Retinal pigment epithelial cell (primary cell): ENCODE results near the gene LARGE1.

Experiments
- DNase-seq: peaks from one replicate; pipeline ENCODE4 v3.0.0-alpha.2; 2010; ENCODE audit warnings: low read depth
- H3K4me3 ChIP-seq: 2 replicates; pipeline ENCODE4 v1.5.1; 2011; ENCODE audit warnings: mild to moderate bottlenecking, low read length, control low read depth, moderate library complexity
- TF ChIP-seq, protein P1 (sequence below): conservative IDR thresholded peaks from 2 replicates; pipeline ENCODE4 v1.5.1; 2011; ENCODE audit warnings: low read depth, low read length, control low read depth, inconsistent platforms

LARGE1 gene

DNA sequence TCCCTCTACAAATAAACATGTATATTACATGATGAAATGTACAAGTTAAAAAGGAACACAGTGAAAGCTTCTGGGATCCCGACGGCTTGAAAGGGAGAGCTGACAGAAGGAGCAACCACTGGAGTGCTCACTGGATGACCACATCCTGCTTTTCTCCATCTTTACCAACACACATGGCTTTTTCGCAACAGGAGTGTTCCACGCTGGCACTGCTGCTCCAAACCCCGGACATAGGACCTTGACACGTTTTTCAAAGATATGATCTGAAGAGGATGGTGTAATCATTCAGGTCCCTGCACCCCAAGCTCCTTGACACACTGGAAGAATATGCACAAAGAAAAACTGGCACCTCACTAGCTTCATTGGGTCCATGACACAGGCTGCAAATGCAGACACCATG lies 121.9 kb downstream of the LARGE1 start:
- no peak overlapping the region for H3K4me3 ChIP-seq

DNA sequence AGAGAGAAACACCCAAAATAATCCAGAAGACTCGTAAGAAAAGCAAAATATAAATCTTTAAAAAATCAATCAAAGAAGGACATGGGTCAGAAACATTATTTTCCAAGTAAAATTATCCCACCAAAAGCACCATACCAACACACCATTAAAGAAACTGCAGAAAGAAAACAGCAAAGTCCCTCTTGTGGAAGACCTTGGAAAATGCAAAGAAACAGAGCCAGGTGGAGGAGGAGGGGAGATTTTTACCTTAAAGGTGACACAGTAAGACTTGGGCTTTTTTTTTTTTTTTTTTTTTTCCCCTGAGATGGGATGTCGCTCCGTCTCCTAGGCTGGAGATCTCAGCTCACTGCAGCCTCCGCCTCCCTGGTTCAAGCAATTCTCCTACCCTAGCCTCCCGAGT lies 123.8 kb downstream of the LARGE1 start:
- H3K4me3 ChIP-seq: no peak overlapping the region
- TF ChIP-seq, protein P1, sequence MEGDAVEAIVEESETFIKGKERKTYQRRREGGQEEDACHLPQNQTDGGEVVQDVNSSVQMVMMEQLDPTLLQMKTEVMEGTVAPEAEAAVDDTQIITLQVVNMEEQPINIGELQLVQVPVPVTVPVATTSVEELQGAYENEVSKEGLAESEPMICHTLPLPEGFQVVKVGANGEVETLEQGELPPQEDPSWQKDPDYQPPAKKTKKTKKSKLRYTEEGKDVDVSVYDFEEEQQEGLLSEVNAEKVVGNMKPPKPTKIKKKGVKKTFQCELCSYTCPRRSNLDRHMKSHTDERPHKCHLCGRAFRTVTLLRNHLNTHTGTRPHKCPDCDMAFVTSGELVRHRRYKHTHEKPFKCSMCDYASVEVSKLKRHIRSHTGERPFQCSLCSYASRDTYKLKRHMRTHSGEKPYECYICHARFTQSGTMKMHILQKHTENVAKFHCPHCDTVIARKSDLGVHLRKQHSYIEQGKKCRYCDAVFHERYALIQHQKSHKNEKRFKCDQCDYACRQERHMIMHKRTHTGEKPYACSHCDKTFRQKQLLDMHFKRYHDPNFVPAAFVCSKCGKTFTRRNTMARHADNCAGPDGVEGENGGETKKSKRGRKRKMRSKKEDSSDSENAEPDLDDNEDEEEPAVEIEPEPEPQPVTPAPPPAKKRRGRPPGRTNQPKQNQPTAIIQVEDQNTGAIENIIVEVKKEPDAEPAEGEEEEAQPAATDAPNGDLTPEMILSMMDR: no peak
- no peak for DNase-seq

More for the DNA sequence above, 121.9 kb downstream of the LARGE1 start:
- TF ChIP-seq, protein P1: no peak
- DNase-seq: no peak

DNA sequence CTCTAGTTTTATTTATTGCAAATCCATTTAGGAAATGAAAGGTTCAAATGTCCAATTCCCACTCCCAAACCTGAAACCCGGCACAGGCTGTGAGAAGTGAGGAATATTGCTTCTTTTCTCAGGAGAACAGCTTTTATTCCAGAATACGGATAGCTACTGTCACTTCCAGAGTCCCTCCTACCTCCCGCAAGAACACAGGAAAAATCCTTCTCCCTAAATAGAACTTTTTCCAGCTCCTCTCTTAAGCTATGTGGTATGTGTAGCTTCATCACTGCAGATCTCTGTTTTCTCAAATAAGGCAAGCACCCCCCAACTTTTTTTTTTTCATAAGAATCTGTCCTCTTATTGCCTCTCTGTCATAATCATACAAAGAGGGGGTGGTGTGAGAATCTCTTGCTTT lies 126.8 kb downstream of the LARGE1 start:
- no peak for DNase-seq
- TF ChIP-seq, protein P1: no peak
- H3K4me3 ChIP-seq: no peak overlapping the region

DNA sequence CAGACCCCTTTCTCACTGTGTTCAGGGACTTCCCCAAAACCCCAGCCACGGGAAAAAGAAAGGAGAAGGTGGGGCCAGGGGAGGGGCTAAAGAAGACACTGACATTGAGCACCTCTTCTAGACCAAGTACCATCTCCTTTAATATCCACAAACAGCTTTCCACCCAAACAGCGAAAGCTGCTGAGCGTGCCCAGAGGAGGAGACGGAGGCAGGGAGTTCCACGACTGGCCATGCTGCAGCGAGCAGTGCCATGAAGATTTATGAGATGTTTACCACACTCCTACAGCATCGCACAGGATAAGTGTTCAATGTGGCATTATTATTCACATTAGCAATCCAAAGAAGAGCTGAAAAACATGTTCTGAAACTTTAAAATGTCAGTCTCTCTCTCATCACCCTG lies 127.4 kb downstream of the LARGE1 start:
- TF ChIP-seq, protein P1: no peak
- H3K4me3 ChIP-seq: no peak overlapping the region
- DNase-seq: no peak

DNA sequence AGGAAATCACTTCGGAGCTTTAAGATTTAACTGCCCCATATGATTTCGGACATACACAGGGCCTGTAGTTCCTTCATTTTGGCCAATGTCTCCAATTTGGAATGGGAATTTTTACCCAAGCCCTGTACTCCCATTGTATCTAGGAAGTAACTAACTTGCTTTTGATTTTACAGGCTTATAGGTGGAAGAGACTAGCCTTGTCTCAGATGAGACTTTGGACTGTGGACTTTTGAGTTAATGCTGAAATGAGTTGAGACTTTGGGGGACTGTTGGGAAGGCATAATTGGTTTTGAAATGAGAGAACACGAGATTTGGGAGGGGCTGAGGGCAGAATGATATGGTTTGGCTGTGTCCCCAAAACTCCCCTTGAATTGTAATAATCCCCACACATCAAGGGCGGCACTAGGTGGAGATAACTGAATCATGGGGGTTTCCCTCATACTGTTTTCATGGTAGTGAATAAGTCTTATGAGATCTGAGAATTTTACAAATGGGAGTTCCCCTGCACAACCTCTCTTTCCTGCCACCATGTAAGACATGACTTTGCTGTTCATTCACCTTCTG lies 130.5 kb downstream of the LARGE1 start:
- DNase-seq: no peak
- no peak overlapping the region for H3K4me3 ChIP-seq
- TF ChIP-seq, protein P1: no peak

DNA sequence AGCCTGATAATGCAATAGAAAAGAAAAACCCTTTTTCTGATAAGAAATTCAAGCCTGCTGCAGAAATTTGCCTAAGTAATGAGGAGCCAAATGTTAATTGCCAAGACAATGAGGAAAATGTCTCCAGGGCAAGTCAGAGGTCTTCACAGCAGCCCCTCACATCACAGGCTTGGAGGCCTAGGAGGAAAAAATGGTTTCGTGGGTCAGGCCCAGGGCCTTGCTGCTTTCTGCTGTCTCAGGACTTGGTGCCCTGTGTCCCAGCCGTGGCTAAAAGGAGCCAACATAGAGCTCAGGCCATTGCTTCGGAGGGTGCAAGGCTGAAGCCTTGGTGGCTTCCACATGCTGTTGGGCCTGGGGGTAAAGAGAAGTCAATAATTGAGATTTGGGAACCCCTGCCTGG lies 131.3 kb downstream of the LARGE1 start:
- H3K4me3 ChIP-seq: no peak overlapping the region
- DNase-seq: no peak
- TF ChIP-seq, protein P1: no peak

DNA sequence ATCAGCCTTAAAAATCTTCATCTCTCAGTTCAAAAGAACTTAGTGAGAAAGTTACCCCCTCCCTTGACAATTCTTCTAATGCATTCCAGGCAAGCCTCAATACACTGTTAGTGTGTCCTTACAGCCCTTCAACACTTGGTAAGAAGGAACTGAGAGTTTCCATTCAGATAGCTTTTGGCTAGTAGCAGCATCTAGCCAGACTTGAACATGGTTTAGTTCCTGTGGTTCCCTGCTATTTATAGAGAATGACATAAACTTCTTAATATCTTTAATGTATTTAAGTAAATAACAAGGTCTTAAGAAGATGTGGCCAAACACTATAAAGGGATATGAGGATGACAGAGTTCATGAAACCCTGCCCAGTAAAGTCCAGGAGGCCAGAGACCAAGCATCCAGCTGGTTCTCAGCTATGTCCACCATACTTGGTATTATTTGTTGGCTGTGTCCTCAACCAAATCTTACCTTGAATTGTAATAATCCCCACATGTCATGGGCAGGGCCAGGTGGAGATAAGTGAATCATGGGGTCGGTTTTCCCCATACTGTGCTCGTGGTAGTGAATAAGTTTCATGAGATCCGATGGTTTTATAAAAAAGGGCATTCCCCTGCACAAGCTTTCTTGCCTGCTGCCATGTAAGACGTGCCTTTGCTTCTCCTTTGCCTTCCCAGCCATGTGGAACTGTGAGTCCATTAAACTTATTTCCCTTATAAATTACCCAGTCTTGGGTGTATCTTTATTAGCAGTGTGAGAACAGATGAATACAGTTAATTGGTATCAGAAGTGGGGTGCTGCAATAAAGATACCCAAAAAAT lies 132.4 kb downstream of the LARGE1 start:
- TF ChIP-seq, protein P1: no peak
- H3K4me3 ChIP-seq: no peak overlapping the region
- no peak for DNase-seq
